ENCODE results near the gene ZCCHC14.

DNA sequence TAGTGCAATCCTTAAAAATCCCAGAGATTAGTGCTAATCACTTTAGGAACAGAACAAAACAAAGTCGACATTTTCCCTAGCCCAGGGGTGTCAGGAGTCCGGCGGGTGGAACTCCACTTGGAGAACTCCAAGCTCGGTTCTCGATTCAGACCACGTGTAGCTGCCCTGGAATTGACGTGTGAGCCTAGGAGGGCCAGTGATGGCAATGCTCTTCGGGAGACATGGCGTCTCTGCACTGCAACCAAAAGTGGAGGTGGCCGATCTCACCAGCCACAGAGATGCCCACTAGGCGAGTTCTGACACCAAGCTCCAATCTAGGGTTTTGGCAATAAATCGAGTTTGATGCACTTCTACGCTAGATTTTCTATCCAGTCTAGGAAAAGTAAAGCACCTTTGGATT lies 83.0 kb downstream of the ZCCHC14 start:
- TF ChIP-seq, protein P1, sequence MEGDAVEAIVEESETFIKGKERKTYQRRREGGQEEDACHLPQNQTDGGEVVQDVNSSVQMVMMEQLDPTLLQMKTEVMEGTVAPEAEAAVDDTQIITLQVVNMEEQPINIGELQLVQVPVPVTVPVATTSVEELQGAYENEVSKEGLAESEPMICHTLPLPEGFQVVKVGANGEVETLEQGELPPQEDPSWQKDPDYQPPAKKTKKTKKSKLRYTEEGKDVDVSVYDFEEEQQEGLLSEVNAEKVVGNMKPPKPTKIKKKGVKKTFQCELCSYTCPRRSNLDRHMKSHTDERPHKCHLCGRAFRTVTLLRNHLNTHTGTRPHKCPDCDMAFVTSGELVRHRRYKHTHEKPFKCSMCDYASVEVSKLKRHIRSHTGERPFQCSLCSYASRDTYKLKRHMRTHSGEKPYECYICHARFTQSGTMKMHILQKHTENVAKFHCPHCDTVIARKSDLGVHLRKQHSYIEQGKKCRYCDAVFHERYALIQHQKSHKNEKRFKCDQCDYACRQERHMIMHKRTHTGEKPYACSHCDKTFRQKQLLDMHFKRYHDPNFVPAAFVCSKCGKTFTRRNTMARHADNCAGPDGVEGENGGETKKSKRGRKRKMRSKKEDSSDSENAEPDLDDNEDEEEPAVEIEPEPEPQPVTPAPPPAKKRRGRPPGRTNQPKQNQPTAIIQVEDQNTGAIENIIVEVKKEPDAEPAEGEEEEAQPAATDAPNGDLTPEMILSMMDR (IDR thresholded peaks at IDR 0.05; ENCODE audit: low read depth, low read length, poor library complexity, severe bottlenecking): no peak
- no peak for TF ChIP-seq EZH2phosphoT487 (IDR thresholded peaks at IDR 0.05; ENCODE audit: borderline replicate concordance, low read length)

Data from DOHH2 (cell line).